Measurements from ENCODE around the gene APBB1IP. TPM values are rescaled to one million over a fixed set of nuclear protein-coding genes. Genes with fewer than 3 reads are reported as not detected.
"Not testable (repeated sequence)": the region's sequence is repeated elsewhere in the genome, so short reads cannot be mapped to it uniquely, and the experiment has no call there.

APBB1IP gene
- total and polyA plus RNA-seq, 3 experiments from 2014 or later, result 47.7 to 72.3 (median 48.9) TPM

- peak overlapping the region; percentile 31 to 77 (median 60) for H3K4me3 Mint-ChIP-seq
These were observed 49.1 kb downstream of the APBB1IP start for GRCh38 chr10:26486990-26487850.

GRCh38 chr10:26488344-26488743, 50.2 kb downstream of the APBB1IP start:
- Mint-ChIP-seq H3K4me1 (peaks cover 56 to 76% (median 67%) of the 10 kb centered on the region in 3 donors), H3K36me3 (peaks cover 10 to 34% (median 12%) of the 10 kb centered on the region in 3 donors), H3K9me3 (peaks cover 0 to 2% (median 0%) of the 10 kb centered on the region in 5 donors), H3K27me3 (no peaks in the 10 kb centered on the region), H3K4me3 (peak overlapping the region in 6 of 7 donors; percentile 8 to 42 (median 24)), H3K27ac (peak overlapping the region; percentile 73 to 97 (median 91))
- Histone ChIP-seq H3K27ac (ENCODE audit: low read depth, low read length) (no peak overlapping the region), H3K36me3 (ENCODE audit: insufficient read depth, low read length) (no peaks in the 10 kb centered on the region), H3K4me3 (ENCODE audit: low read length) (no peak overlapping the region), H3K4me1 (ENCODE audit: insufficient read depth, low read length) (peaks cover 56% of the 10 kb centered on the region), H3K9me3 (ENCODE audit: low read length) (no peaks in the 10 kb centered on the region), H3K27me3 (ENCODE audit: insufficient read depth, low read length, poor library complexity, severe bottlenecking) (no peaks in the 10 kb centered on the region)
- POLR2A ChIA-PET, result no interaction called here
- CTCF ChIA-PET, result no interaction called here
- DNase-seq, result no peak

More at GRCh38 chr10:26486990-26487850, 49.1 kb downstream of the APBB1IP start:
- Histone ChIP-seq H3K36me3 (ENCODE audit: insufficient read depth, low read length) (no peaks in the 10 kb centered on the region), H3K27me3 (ENCODE audit: insufficient read depth, low read length, poor library complexity, severe bottlenecking) (no peaks in the 10 kb centered on the region), H3K4me3 (ENCODE audit: low read length) (peak overlapping the region; percentile 35), H3K9me3 (ENCODE audit: low read length) (no peaks in the 10 kb centered on the region), H3K4me1 (ENCODE audit: insufficient read depth, low read length) (peaks cover 66% of the 10 kb centered on the region), H3K27ac (ENCODE audit: low read depth, low read length) (peak overlapping the region; percentile 72)
- Mint-ChIP-seq H3K4me1 (peaks cover 60 to 83% (median 73%) of the 10 kb centered on the region in 3 donors), H3K27ac (peak overlapping the region; percentile 87 to 97 (median 92)), H3K36me3 (peaks cover 2 to 24% (median 5%) of the 10 kb centered on the region in 3 donors), H3K27me3 (no peaks in the 10 kb centered on the region), H3K9me3 (no peaks in the 10 kb centered on the region)
- ChIA-PET POLR2A (interaction anchor here (0.5 to 2.3 kb wide), 5 partner anchors 11 to 784 kb away, joined by 3 to 10 read pairs (median 5); partner anchors contain the start of gene APBB1IP), CTCF (interaction anchor here (1.2 kb wide), 2 partner anchors 20 to 39 kb away, joined by 3 to 7 read pairs; no protein-coding TSS in a partner anchor)
- DNase-seq, result peak; percentile 38 to 82 (median 61)

DNA sequence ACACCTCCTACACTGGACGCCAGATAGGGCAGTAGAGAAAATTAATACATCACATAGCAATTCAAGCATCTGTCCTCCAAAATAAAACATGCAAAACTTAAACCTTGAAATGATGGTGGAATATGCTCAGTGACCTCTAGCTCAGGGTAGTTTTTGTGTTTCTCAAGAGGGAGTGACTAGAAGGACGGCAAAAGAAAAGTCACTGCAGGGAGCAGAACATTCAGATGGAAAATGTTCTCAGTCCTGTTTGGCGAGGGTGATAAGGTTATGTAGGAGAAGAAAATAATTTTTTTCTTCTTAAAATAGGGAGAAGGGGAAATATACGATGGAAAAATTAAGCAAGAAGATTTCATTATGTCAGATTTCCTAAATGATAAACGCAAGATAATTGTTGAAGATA, 50.9 kb downstream of the APBB1IP start:
- DNase-seq, result no peak
- Histone ChIP-seq H3K27ac (ENCODE audit: low read depth, low read length) (no peak overlapping the region), H3K4me3 (ENCODE audit: low read length) (no peak overlapping the region), H3K9me3 (ENCODE audit: low read length) (no peaks in the 10 kb centered on the region), H3K36me3 (ENCODE audit: insufficient read depth, low read length) (peaks cover 5% of the 10 kb centered on the region), H3K4me1 (ENCODE audit: insufficient read depth, low read length) (peaks cover 48% of the 10 kb centered on the region), H3K27me3 (ENCODE audit: insufficient read depth, low read length, poor library complexity, severe bottlenecking) (no peaks in the 10 kb centered on the region)
- H3K4me1 Mint-ChIP-seq, result peaks cover 49 to 74% (median 59%) of the 10 kb centered on the region in 3 donors
- H3K36me3 Mint-ChIP-seq, result peaks cover 17 to 40% (median 19%) of the 10 kb centered on the region in 3 donors
- H3K27me3 Mint-ChIP-seq, result no peaks in the 10 kb centered on the region
- H3K9me3 Mint-ChIP-seq, result peaks cover 0 to 2% (median 0%) of the 10 kb centered on the region in 5 donors
- H3K27ac Mint-ChIP-seq, result peak overlapping the region; percentile 20 to 97 (median 89)
- H3K4me3 Mint-ChIP-seq, result no peak overlapping the region
- POLR2A ChIA-PET, result interaction anchor here (0.7 kb wide), 1 partner anchor 42 kb away, joined by 3 read pairs; no protein-coding TSS in a partner anchor
- CTCF ChIA-PET, result interaction anchor here (1.6 kb wide), 1 partner anchor 40 kb away, joined by 4 read pairs; no protein-coding TSS in a partner anchor

DNA sequence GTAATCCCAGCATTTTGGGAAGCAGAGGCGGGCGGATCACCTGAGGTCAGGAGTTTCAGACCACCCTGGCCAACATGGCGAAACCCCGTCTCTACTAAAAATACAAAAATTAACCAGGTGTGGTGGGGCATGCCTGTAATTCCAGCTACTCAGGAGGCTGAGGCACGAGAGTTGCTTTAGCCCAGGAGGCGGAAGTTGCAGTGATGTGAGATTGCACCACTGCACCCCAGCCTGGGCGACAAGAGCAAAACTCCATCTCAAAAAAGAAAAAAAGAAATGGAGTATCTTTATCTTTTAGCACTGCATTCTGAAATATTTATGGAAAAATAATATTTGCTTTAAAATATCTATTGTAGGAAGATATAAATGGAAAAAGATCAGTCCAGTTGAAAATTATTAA, 52.2 kb downstream of the APBB1IP start:
- not testable (repeated sequence) for H3K27ac Mint-ChIP-seq; H3K27me3 Mint-ChIP-seq; H3K27ac ChIP-seq (ENCODE audit: low read depth, low read length); H3K27me3 ChIP-seq (ENCODE audit: insufficient read depth, low read length, poor library complexity, severe bottlenecking); DNase-seq; H3K4me3 ChIP-seq (ENCODE audit: low read length); H3K9me3 Mint-ChIP-seq; H3K9me3 ChIP-seq (ENCODE audit: low read length); H3K4me3 Mint-ChIP-seq
- H3K36me3 Mint-ChIP-seq, result peaks cover 17 to 50% (median 19%) of the 10 kb centered on the region in 3 donors
- ChIA-PET CTCF (interaction anchor here (1.0 to 1.6 kb wide), 5 partner anchors 11 to 66 kb away, joined by 3 to 6 read pairs (median 3); no protein-coding TSS in a partner anchor), POLR2A (interaction anchor here (0.7 kb wide), 1 partner anchor 22 kb away, joined by 3 read pairs; no protein-coding TSS in a partner anchor)
- peaks cover 43 to 69% (median 51%) of the 10 kb centered on the region in 3 donors for H3K4me1 Mint-ChIP-seq
- Histone ChIP-seq H3K36me3 (ENCODE audit: insufficient read depth, low read length) (peaks cover 18% of the 10 kb centered on the region), H3K4me1 (ENCODE audit: insufficient read depth, low read length) (peaks cover 38% of the 10 kb centered on the region)

- H3K36me3 ChIP-seq (ENCODE audit: insufficient read depth, low read length), result peaks cover 25% of the 10 kb centered on the region
- no peak overlapping the region for H3K27ac ChIP-seq (ENCODE audit: low read depth, low read length)
- Mint-ChIP-seq H3K27me3 (no peaks in the 10 kb centered on the region), H3K36me3 (peaks cover 17 to 56% (median 19%) of the 10 kb centered on the region in 3 donors), H3K27ac (peak overlapping the region in 1 of 8 donors; percentile 27), H3K9me3 (peaks cover 0 to 2% (median 0%) of the 10 kb centered on the region in 5 donors), H3K4me3 (no peak overlapping the region), H3K4me1 (peaks cover 40 to 68% (median 48%) of the 10 kb centered on the region in 3 donors)
- ChIA-PET POLR2A (no interaction called here), CTCF (interaction anchor here (1.0 kb wide), 1 partner anchor 11 kb away, joined by 3 read pairs; no protein-coding TSS in a partner anchor)
- no peak for DNase-seq
- no peaks in the 10 kb centered on the region for H3K9me3 ChIP-seq (ENCODE audit: low read length)
- no peaks in the 10 kb centered on the region for H3K27me3 ChIP-seq (ENCODE audit: insufficient read depth, low read length, poor library complexity, severe bottlenecking)
- H3K4me1 ChIP-seq (ENCODE audit: insufficient read depth, low read length), result peaks cover 31% of the 10 kb centered on the region
- H3K4me3 ChIP-seq (ENCODE audit: low read length), result no peak overlapping the region
These were observed 53.1 kb downstream of the APBB1IP start for GRCh38 chr10:26491276-26491675.

DNA sequence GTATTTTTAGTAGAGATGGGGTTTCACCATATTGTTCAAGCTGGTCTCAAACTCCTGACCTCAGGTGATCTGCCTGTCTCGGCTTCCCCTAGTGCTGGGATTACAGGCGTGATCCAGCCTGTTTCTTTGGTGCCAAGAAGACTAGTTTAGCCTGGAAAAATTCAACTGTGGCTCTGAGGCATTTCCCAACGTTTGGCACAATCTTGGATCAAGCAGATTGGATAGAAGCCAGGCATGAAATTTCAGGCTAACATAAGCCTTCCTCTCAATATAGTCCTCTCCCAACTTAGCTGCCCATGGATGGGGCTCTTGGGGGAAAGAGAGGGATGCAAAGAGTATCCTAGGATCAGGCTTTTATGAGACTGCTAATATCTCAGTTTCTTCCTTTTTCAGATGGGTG, 53.8 kb downstream of the APBB1IP start:
- peaks cover 17 to 62% (median 19%) of the 10 kb centered on the region in 3 donors for H3K36me3 Mint-ChIP-seq
- peaks cover 0 to 2% (median 0%) of the 10 kb centered on the region in 5 donors for H3K9me3 Mint-ChIP-seq
- CTCF ChIA-PET, result no interaction called here

DNA sequence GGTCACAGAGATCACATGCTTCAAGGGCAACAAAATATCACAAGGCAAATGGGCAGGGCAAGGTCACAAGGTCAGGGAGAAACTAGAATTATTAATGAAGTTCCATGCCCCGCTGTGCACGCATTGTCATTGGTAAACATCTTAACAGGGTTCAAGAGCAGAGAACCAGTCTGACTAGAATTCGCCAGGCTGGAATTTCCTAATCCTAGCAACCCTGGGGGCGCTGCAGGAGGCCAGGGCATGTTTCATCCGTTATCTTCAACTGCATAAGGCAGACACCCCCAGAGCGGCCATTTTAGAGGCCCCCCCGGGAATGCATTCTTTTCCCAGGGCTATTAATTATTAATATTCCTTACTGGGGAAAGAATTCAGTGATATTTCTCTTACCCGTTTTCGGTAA, 54.6 kb downstream of the APBB1IP start:
- H3K36me3 ChIP-seq (ENCODE audit: insufficient read depth, low read length), result peaks cover 27% of the 10 kb centered on the region
- CTCF ChIA-PET, result interaction anchor here (1.9 kb wide), 1 partner anchor 13 kb away, joined by 4 read pairs; no protein-coding TSS in a partner anchor
- POLR2A ChIA-PET, result not testable (repeated sequence)

More for the DNA sequence above, 53.8 kb downstream of the APBB1IP start:
- Histone ChIP-seq H3K4me1 (ENCODE audit: insufficient read depth, low read length) (peaks cover 24% of the 10 kb centered on the region), H3K36me3 (ENCODE audit: insufficient read depth, low read length) (peaks cover 27% of the 10 kb centered on the region), H3K4me3 (ENCODE audit: low read length) (no peak overlapping the region), H3K27me3 (ENCODE audit: insufficient read depth, low read length, poor library complexity, severe bottlenecking) (no peaks in the 10 kb centered on the region), H3K9me3 (ENCODE audit: low read length) (no peaks in the 10 kb centered on the region), H3K27ac (ENCODE audit: low read depth, low read length) (no peak overlapping the region)
- Mint-ChIP-seq H3K27ac (peak overlapping the region in 3 of 8 donors; percentile 33 to 81 (median 58)), H3K4me1 (peaks cover 34 to 62% (median 44%) of the 10 kb centered on the region in 3 donors), H3K27me3 (no peaks in the 10 kb centered on the region), H3K4me3 (no peak overlapping the region)
- POLR2A ChIA-PET, result no interaction called here
- no peak for DNase-seq

More for the DNA sequence above, 54.6 kb downstream of the APBB1IP start:
- peaks cover 16% of the 10 kb centered on the region for H3K4me1 ChIP-seq (ENCODE audit: insufficient read depth, low read length)
- H3K9me3 ChIP-seq (ENCODE audit: low read length); DNase-seq; H3K27me3 ChIP-seq (ENCODE audit: insufficient read depth, low read length, poor library complexity, severe bottlenecking); H3K27me3 Mint-ChIP-seq; H3K4me3 Mint-ChIP-seq; H3K9me3 Mint-ChIP-seq; H3K4me3 ChIP-seq (ENCODE audit: low read length); H3K27ac ChIP-seq (ENCODE audit: low read depth, low read length): not testable (repeated sequence)
- Mint-ChIP-seq H3K4me1 (peaks cover 26 to 54% (median 36%) of the 10 kb centered on the region in 3 donors), H3K27ac (peak overlapping the region in 3 of 8 donors; percentile 14 to 73 (median 58)), H3K36me3 (peaks cover 17 to 67% (median 19%) of the 10 kb centered on the region in 3 donors)

Measured in CD8-positive, alpha-beta memory T cell (primary cell).